ENCODE measurements around the gene NDUFB10. TPM values are rescaled to one million over a fixed set of nuclear protein-coding genes. Genes with fewer than 3 reads are reported as not detected.

The NDUFB10 gene
- total RNA-seq, 2 donors from 2014 or later: 219 to 272 TPM

GRCh38 chr16:1997494-1998359 is 38.4 kb downstream of the NDUFB10 start:
- no peaks in the 10 kb centered on the region for H3K27me3 ChIP-seq
- intact Hi-C loops (cut with DNase I): no loop called here
- H3K4me3 ChIP-seq: no peak overlapping the region
- DNase-seq: no peak
- no peaks in the 10 kb centered on the region for H3K9me3 ChIP-seq
- H3K36me3 ChIP-seq: peaks cover 35% of the 10 kb centered on the region
- H3K4me1 ChIP-seq: no peaks in the 10 kb centered on the region
- no peak overlapping the region for H3K9ac ChIP-seq (ENCODE audit: low read depth in 2 of 2, low read length in 2 of 2)
- TF ChIP-seq CTCF (IDR thresholded peaks at IDR 0.05): no peak
- peak overlapping the region; percentile 45 for H3K27ac ChIP-seq

GRCh38 chr16:1998360-1998835 is 39.1 kb downstream of the NDUFB10 start:
- DNase-seq: no peak
- Histone ChIP-seq H3K4me1 (no peaks in the 10 kb centered on the region), H3K9me3 (no peaks in the 10 kb centered on the region), H3K4me3 (no peak overlapping the region), H3K27ac (peak overlapping the region; percentile 27), H3K36me3 (peaks cover 39% of the 10 kb centered on the region), H3K9ac (ENCODE audit: low read depth in 2 of 2, low read length in 2 of 2) (no peak overlapping the region), H3K27me3 (no peaks in the 10 kb centered on the region)
- no peak for TF ChIP-seq CTCF (IDR thresholded peaks at IDR 0.05)
- intact Hi-C loops (cut with DNase I): no loop called here

GRCh38 chr16:1998852-1999801 is 39.8 kb downstream of the NDUFB10 start:
- Histone ChIP-seq H3K27me3 (no peaks in the 10 kb centered on the region), H3K36me3 (peaks cover 41% of the 10 kb centered on the region), H3K27ac (peak overlapping the region; percentile 27), H3K4me1 (peaks cover 3% of the 10 kb centered on the region), H3K4me3 (no peak overlapping the region), H3K9ac (ENCODE audit: low read depth in 2 of 2, low read length in 2 of 2) (no peak overlapping the region), H3K9me3 (no peaks in the 10 kb centered on the region)
- intact Hi-C loops (cut with DNase I): no loop called here
- DNase-seq: no peak
- TF ChIP-seq CTCF (IDR thresholded peaks at IDR 0.05): no peak

GRCh38 chr16:1999866-2000514 is 40.7 kb downstream of the NDUFB10 start:
- no peak for DNase-seq
- TF ChIP-seq CTCF (IDR thresholded peaks at IDR 0.05): no peak
- no peak overlapping the region for H3K9ac ChIP-seq (ENCODE audit: low read depth in 2 of 2, low read length in 2 of 2)
- no peaks in the 10 kb centered on the region for H3K27me3 ChIP-seq
- H3K36me3 ChIP-seq: peaks cover 41% of the 10 kb centered on the region
- intact Hi-C loops (cut with DNase I): no loop called here
- no peak overlapping the region for H3K27ac ChIP-seq
- H3K4me3 ChIP-seq: no peak overlapping the region
- H3K9me3 ChIP-seq: no peaks in the 10 kb centered on the region
- peaks cover 11% of the 10 kb centered on the region for H3K4me1 ChIP-seq

GRCh38 chr16:2001035-2001434 is 41.7 kb downstream of the NDUFB10 start:
- H3K27ac ChIP-seq: no peak overlapping the region
- intact Hi-C loops (cut with DNase I): no loop called here
- peaks cover 41% of the 10 kb centered on the region for H3K36me3 ChIP-seq
- no peak overlapping the region for H3K4me3 ChIP-seq
- no peak for TF ChIP-seq CTCF (IDR thresholded peaks at IDR 0.05)
- no peak for DNase-seq
- no peak overlapping the region for H3K9ac ChIP-seq (ENCODE audit: low read depth in 2 of 2, low read length in 2 of 2)
- peaks cover 15% of the 10 kb centered on the region for H3K4me1 ChIP-seq
- H3K27me3 ChIP-seq: no peaks in the 10 kb centered on the region
- no peaks in the 10 kb centered on the region for H3K9me3 ChIP-seq

Measured in colonic mucosa (tissue), 4 donors.